GM21786 (cell line): ENCODE measurements around the gene RBBP4.
"Not testable (repeated sequence)": the region's sequence is repeated elsewhere in the genome, so short reads cannot be mapped to it uniquely, and the experiment has no call there.

Experiments used
- ATAC-seq: cut with Tn5 transposase; IDR thresholded peaks from one replicate; pipeline ENCODE4 v1.9.1; 2021; ENCODE audit not compliant: unreplicated experiment

Gene RBBP4

GRCh38 chr1:32650752-32651460 lies at the start of gene RBBP4:
RBBP4 (plus strand) TSS chr1:32651208; CDS start chr1:32651307, 99 bp downstream.
- peak; percentile 77 for ATAC-seq

GRCh38 chr1:32605711-32606424 lies 45.1 kb upstream of the RBBP4 start:
- ATAC-seq, result no peak

- ATAC-seq, result no peak
Measured at GRCh38 chr1:32606565-32607371, 44.2 kb upstream of the RBBP4 start.

GRCh38 chr1:32609180-32609579 lies 41.8 kb upstream of the RBBP4 start:
- no peak for ATAC-seq

GRCh38 chr1:32611859-32612188 lies 39.2 kb upstream of the RBBP4 start:
- no peak for ATAC-seq

- peak; percentile 84 for ATAC-seq
Measured at GRCh38 chr1:32612189-32612881, 38.7 kb upstream of the RBBP4 start.

- no peak for ATAC-seq
Measured at GRCh38 chr1:32613472-32613871, 37.5 kb upstream of the RBBP4 start.

- no peak for ATAC-seq
Measured at GRCh38 chr1:32618673-32619221, 32.3 kb upstream of the RBBP4 start.

- ATAC-seq, result peak; percentile 74
Measured at GRCh38 chr1:32619701-32620485, 31.1 kb upstream of the RBBP4 start.

- ATAC-seq, result no peak
Measured at GRCh38 chr1:32622205-32622604, 28.8 kb upstream of the RBBP4 start.

GRCh38 chr1:32622806-32623681 lies 28.0 kb upstream of the RBBP4 start:
- no peak for ATAC-seq

GRCh38 chr1:32623775-32624174 lies 27.2 kb upstream of the RBBP4 start:
- ATAC-seq, result no peak

GRCh38 chr1:32626176-32626575 lies 24.8 kb upstream of the RBBP4 start:
- no peak for ATAC-seq

- peak; percentile 61 for ATAC-seq
Measured at GRCh38 chr1:32627596-32628162, 23.3 kb upstream of the RBBP4 start.

- ATAC-seq, result not testable (repeated sequence)
Measured at GRCh38 chr1:32630173-32630572, 20.8 kb upstream of the RBBP4 start.

- no peak for ATAC-seq
Measured at GRCh38 chr1:32632829-32633228, 18.2 kb upstream of the RBBP4 start.

GRCh38 chr1:32635508-32636277 lies 15.3 kb upstream of the RBBP4 start:
- no peak for ATAC-seq
